Gastroesophageal sphincter (tissue), 3 donors: ENCODE measurements around the gene DIRAS1.

Source experiments
- CTCF ChIP-seq, 4 experiments: fragments of 200-600 bp in 2 of 4; fragments of 450-650 bp in 2 of 4; sonication (generic) in 1 of 4; IDR thresholded peaks; one replicate each; pipeline ENCODE4 v1.5.1; 2017 to 2019; ENCODE audit warnings: antibody characterized with exemption in 4 of 4, mild to moderate bottlenecking in 2 of 4, moderate library complexity in 2 of 4
- POLR2A ChIP-seq, 2 donors: fragments of 450-650 bp; IDR thresholded peaks; one replicate each; pipeline ENCODE4 v1.6.1; 2017; ENCODE audit warnings: antibody characterized with exemption in 2 of 2, mild to moderate bottlenecking in 2 of 2, moderate library complexity in 1 of 2
- POLR2AphosphoS5 ChIP-seq: sonication (generic); formaldehyde crosslinking; IDR thresholded peaks from one replicate; pipeline ENCODE4 v1.6.1; 2017; ENCODE audit warnings: antibody characterized with exemption

- TF ChIP-seq POLR2AphosphoS5 (no peak), CTCF (IDR thresholded peaks at IDR 0.05) (no peak), POLR2A (IDR thresholded peaks at IDR 0.05) (no peak)
Measured at GRCh38 chr19:2767688-2768087, 46.5 kb upstream of the DIRAS1 start.
